Mesendoderm (in vitro differentiated cells): ENCODE data around the gene CYSRT1.

Source experiments
- DNase-seq: peaks from one replicate; pipeline ENCODE4 v3.0.0; 2013
- H2AK5ac ChIP-seq: 2 replicates; pipeline ENCODE4 v1.6.1; 2013; ENCODE audit warnings: low read length, inconsistent platforms
- H2BK120ac ChIP-seq: 2 replicates; pipeline ENCODE4 v1.6.1; 2013; ENCODE audit warnings: low read depth, mild to moderate bottlenecking, low read length, moderate library complexity, mixed read lengths
- H2BK15ac ChIP-seq: replicated peaks from 2 replicates; pipeline ENCODE4 v1.6.1; 2013; ENCODE audit warnings: low read depth, mild to moderate bottlenecking, moderate library complexity
- H2BK5ac ChIP-seq: 2 replicates; pipeline ENCODE4 v1.6.1; 2013; ENCODE audit warnings: low read length, inconsistent platforms
- H3K18ac ChIP-seq: 2 replicates; pipeline ENCODE4 v1.6.1; 2013; ENCODE audit warnings: mild to moderate bottlenecking, low read length, mixed read lengths
- H3K23ac ChIP-seq: one replicate; pipeline ENCODE4 v1.6.1; 2013; ENCODE audit warnings: low read length
- H3K27ac ChIP-seq: 2 replicates; pipeline ENCODE4 v1.5.1; 2013; ENCODE audit warnings: low read depth, mild to moderate bottlenecking, inconsistent platforms, low read length, moderate library complexity
- H3K27me3 ChIP-seq: 2 replicates; pipeline ENCODE4 v1.6.1; 2013; ENCODE audit warnings: low read length, control low read depth, mild to moderate bottlenecking, inconsistent platforms; ENCODE audit not compliant: insufficient read depth, poor library complexity
- H3K36me3 ChIP-seq: 2 replicates; pipeline ENCODE4 v1.6.1; 2013; ENCODE audit warnings: low read length, inconsistent platforms; ENCODE audit not compliant: control insufficient read depth, insufficient read depth
- H3K4ac ChIP-seq: one replicate; pipeline ENCODE4 v1.6.1; 2013; ENCODE audit warnings: low read depth, mild to moderate bottlenecking, low read length, moderate library complexity
- H3K4me1 ChIP-seq: 2 replicates; pipeline ENCODE4 v1.6.1; 2013; ENCODE audit warnings: low read depth, low read length, inconsistent platforms; ENCODE audit not compliant: control insufficient read depth
- H3K4me2 ChIP-seq: 2 replicates; pipeline ENCODE4 v1.6.1; 2013; ENCODE audit warnings: low read length
- H3K4me3 ChIP-seq: 2 replicates; pipeline ENCODE4 v1.5.1; 2013; ENCODE audit warnings: mild to moderate bottlenecking, low read length
- H3K56ac ChIP-seq: one replicate; pipeline ENCODE4 v1.6.1; 2013; ENCODE audit warnings: low read length
- H3K79me1 ChIP-seq: 2 replicates; pipeline ENCODE4 v1.6.1; 2013; ENCODE audit warnings: low read length, inconsistent platforms
- H3K79me2 ChIP-seq: 2 replicates; pipeline ENCODE4 v1.6.1; 2013; ENCODE audit warnings: mild to moderate bottlenecking, low read length; ENCODE audit not compliant: control insufficient read depth, insufficient read depth
- H3K9ac ChIP-seq: 2 replicates; pipeline ENCODE4 v1.6.1; 2013; ENCODE audit warnings: low read length, inconsistent platforms
- H4K5ac ChIP-seq: one replicate; pipeline ENCODE4 v1.6.1; 2013; ENCODE audit warnings: low read length
- H4K8ac ChIP-seq: one replicate; pipeline ENCODE4 v1.6.1; 2013; ENCODE audit warnings: low read depth, mild to moderate bottlenecking, control low read depth, low read length, moderate library complexity
- WGBS: extraction: QIAGEN DNeasy Blood & Tissue Kit; methylation state at CpG from one replicate; pipeline ENCODE4 v1.1.7; 2013; ENCODE audit warnings: low lambda C conversion rate, missing lambda C conversion rate; ENCODE audit not compliant: insufficient coverage; ENCODE audit errors: extremely low coverage; 5-methylcytosine and 5-hydroxymethylcytosine counted together

CYSRT1 gene

DNA sequence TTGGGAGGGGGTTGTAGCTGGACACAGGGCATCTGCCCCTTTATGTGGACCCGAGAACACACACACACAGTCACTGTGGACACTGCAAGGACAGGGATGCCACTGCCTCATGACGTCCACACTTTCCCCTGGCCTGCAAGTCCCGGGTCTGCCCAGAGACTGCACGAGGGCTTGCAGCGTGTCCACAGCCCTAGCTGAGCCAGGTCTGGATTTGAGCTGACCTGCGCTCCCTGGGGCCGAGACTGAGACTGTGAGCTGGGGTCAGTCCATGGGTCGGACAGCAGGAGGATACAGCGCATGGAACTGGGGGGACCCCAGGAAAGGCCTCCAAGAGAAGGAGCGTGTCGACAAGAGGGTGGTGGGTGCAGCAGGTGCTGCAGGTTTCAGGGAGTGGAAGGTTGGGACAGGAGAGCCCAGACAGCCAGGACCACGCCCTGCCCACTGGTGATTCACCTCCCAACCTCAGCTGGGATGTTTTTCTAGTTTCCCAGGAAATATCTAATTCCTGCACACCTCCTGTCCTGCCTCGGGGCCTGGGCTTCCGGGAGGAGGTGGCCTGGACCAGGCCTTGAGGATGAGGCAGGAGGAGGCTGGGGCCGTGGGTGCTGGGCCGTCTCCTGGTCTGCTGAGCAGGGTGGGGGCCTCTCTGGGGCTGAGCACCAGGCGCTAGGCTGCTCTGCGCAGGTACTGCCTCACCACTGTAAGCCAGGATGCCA is 1.5 kb downstream of the CYSRT1 start:
- Histone ChIP-seq H3K4me1 (no peaks in the 10 kb centered on the region), H3K56ac (no peak overlapping the region), H3K36me3 (no peaks in the 10 kb centered on the region), H2BK15ac (no peak overlapping the region), H2BK120ac (no peak overlapping the region), H3K4ac (no peak overlapping the region), H3K79me1 (no peaks in the 10 kb centered on the region), H4K5ac (no peak overlapping the region), H2AK5ac (no peak overlapping the region), H3K79me2 (no peaks in the 10 kb centered on the region), H3K4me2 (no peak overlapping the region), H4K8ac (no peak overlapping the region), H3K4me3 (no peak overlapping the region), H3K18ac (no peak overlapping the region), H3K27ac (no peak overlapping the region), H2BK5ac (no peak overlapping the region), H3K23ac (no peak overlapping the region), H3K27me3 (peaks cover 2% of the 10 kb centered on the region), H3K9ac (no peak overlapping the region)
- no peak for DNase-seq
- WGBS, result no CpG with 5 or more reads among the region's 18 CpGs

DNA sequence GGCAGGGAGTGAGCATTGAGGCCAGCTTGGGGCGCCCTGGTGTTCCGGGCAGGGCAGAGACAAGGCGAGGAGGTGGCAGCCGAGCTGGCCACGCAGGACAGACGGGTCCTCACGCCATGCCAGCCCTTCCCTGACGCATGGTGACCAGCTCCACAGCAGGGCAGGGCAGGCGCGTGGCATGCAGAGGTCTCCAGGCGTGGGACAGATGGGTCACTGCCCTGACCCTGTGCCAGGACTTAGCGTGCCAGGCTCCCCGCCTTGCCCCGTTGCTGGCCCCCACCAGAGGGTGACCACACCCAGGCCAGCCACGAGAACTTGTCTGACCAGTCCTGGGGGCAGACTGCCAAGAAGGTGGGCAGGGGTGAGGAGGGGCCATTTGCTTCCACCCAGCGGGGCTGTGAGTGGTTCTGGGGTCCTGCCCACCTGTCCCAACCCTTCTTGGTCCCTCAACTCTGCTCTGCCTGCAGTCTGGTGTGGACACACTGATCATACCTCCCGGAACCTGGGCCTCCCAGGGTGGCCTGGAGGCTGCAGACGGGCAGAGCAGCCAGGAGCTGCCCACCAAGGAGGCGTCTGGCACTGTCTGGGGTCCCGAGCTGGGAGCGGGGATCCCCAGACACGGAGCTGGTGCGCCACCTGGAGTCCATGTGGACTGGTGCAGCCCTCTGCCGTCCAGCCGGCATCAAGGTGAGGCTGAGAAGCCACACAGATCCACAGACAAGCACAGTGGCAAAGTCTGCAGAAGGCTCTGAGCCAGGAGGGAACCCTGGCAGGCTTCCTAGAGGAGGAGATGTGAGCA is 2.3 kb downstream of the CYSRT1 start, which contains the start of gene RNF224:
RNF224 (plus strand) TSS at position 449 of the 799 bp plus-strand sequence. CDS start 834 bp downstream, outside the sequence.
- Histone ChIP-seq H3K18ac (no peak within 1 kb of the TSS), H3K36me3 (no peaks in the 10 kb centered on the region), H3K9ac (no peak within 1 kb of the TSS), H2BK120ac (no peak within 1 kb of the TSS), H3K27me3 (peaks cover under 1% of the 10 kb centered on the region), H3K4me3 (no peak within 1 kb of the TSS), H2BK5ac (no peak within 1 kb of the TSS), H3K4ac (no peak within 1 kb of the TSS), H3K27ac (no peak within 1 kb of the TSS), H3K23ac (no peak within 1 kb of the TSS), H2BK15ac (no peak within 1 kb of the TSS), H2AK5ac (no peak within 1 kb of the TSS), H4K8ac (no peak within 1 kb of the TSS), H4K5ac (no peak within 1 kb of the TSS), H3K79me1 (no peaks in the 10 kb centered on the region), H3K4me1 (no peaks in the 10 kb centered on the region), H3K79me2 (no peaks in the 10 kb centered on the region), H3K4me2 (no peak within 1 kb of the TSS), H3K56ac (peak within 1 kb of the TSS; percentile 37)
- peak; percentile 85 for DNase-seq
- WGBS, result no CpG with 5 or more reads among the region's 25 CpGs

DNA sequence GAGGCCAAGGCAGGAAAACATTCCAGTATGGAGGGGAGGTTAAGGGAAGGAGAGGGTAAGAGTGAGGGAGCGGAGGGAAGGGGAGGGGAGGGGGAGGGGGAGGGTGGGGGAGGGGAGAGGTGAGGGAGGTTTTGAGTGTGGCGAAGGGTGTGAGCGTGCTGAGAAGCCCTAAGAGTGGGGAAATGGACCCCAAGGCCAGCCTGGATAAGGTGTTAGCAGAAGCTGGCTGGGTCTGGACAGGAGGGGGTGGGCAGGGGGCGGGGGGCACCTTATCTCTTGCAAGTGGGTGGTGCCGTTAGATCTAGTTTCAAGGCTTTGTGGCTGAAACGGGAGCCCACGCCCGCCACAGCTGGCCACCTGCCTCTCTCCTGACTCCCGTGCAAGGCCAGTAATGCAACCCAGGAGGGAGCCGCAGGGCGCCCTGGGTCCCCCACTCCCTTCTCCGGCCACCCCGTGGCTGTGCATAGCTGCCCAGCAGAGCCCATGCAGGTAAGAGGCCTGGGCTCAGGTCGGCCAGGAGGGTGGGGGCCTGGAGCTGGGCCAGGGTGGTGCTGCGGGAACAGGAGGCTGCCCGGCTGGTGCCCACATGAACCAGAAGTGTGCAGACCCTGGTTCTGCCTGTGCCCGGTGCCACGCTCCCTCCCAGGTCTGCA is 3.0 kb downstream of the CYSRT1 start:
- no peak overlapping the region for H3K18ac ChIP-seq
- H3K79me1 ChIP-seq, result no peaks in the 10 kb centered on the region
- H3K27me3 ChIP-seq, result no peaks in the 10 kb centered on the region
- no peak overlapping the region for H4K5ac ChIP-seq
- H2BK120ac ChIP-seq, result no peak overlapping the region
- H2AK5ac ChIP-seq, result no peak overlapping the region
- no peaks in the 10 kb centered on the region for H3K36me3 ChIP-seq
- DNase-seq, result no peak
- H3K27ac ChIP-seq, result no peak overlapping the region
- no peak overlapping the region for H2BK5ac ChIP-seq
- H3K79me2 ChIP-seq, result no peaks in the 10 kb centered on the region
- no peak overlapping the region for H3K23ac ChIP-seq
- H4K8ac ChIP-seq, result no peak overlapping the region
- no peak overlapping the region for H3K4me3 ChIP-seq
- no CpG with 5 or more reads among the region's 18 CpGs for WGBS
- H3K4me1 ChIP-seq, result no peaks in the 10 kb centered on the region
- H3K9ac ChIP-seq, result no peak overlapping the region
- H2BK15ac ChIP-seq, result no peak overlapping the region
- no peak overlapping the region for H3K4me2 ChIP-seq
- H3K56ac ChIP-seq, result no peak overlapping the region
- H3K4ac ChIP-seq, result no peak overlapping the region

- no peaks in the 10 kb centered on the region for H3K36me3 ChIP-seq
- no peak overlapping the region for H3K56ac ChIP-seq
- H2BK120ac ChIP-seq, result no peak overlapping the region
- H3K4me2 ChIP-seq, result no peak overlapping the region
- no peaks in the 10 kb centered on the region for H3K79me2 ChIP-seq
- no CpG with 5 or more reads among the region's 29 CpGs for WGBS
- H3K4me3 ChIP-seq, result no peak overlapping the region
- no peak overlapping the region for H3K23ac ChIP-seq
- no peak overlapping the region for H3K27ac ChIP-seq
- no peak overlapping the region for H3K9ac ChIP-seq
- no peaks in the 10 kb centered on the region for H3K27me3 ChIP-seq
- H3K18ac ChIP-seq, result no peak overlapping the region
- H2BK15ac ChIP-seq, result no peak overlapping the region
- no peaks in the 10 kb centered on the region for H3K4me1 ChIP-seq
- no peak for DNase-seq
- H3K4ac ChIP-seq, result no peak overlapping the region
- no peak overlapping the region for H4K5ac ChIP-seq
- no peak overlapping the region for H4K8ac ChIP-seq
- H2AK5ac ChIP-seq, result no peak overlapping the region
- H3K79me1 ChIP-seq, result no peaks in the 10 kb centered on the region
- no peak overlapping the region for H2BK5ac ChIP-seq
These were observed 3.6 kb downstream of the CYSRT1 start for GRCh38 chr9:137228506-137228967.

DNA sequence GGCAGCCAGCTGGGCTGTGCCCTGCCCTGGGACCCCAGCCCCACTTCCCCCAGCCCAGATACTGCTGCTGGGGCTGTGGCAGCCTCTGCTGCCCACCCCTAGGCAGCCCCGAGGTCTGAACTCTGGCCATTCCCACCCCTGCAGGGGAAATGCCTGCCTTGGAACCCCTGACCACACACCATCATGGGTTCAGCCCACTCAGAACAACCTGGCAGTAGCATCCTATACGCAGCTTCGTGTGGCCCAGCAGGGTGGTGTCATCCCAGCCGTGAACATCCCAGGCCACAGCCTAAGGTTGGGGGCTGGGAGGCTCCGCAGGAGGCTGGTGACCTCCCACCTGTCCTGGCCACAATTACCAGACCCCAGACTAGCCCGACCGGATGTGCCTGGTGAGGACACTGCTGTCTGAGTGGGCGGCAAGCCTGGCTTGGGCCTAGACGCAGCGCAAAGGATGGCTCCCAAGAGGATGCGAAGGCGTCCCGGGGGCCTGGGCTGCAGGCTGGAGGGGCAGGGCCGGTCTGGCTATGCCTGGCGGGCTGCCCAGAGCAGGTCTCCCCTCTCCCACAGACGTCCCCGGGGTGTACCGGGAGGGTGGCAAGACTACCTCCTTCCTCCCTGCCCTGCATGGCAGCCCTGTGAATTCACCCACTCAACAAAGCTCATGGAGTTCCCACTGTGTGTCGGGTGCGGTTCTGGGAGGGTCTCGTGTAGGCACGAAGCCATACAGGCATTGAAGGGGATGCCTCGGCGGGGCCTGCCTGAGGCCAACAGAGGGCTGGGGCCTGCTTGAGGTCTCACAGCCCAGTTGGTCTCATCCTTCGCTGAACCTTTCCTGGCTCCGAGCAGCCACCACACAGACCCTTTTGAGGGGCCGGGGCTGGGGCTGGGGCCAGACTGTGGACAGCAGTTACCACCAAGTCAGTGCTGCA is 4.3 kb downstream of the CYSRT1 start:
- no peak overlapping the region for H3K4me2 ChIP-seq

More for the DNA sequence above, 4.3 kb downstream of the CYSRT1 start:
- Histone ChIP-seq H3K79me1 (no peaks in the 10 kb centered on the region), H4K5ac (no peak overlapping the region), H3K23ac (no peak overlapping the region), H2BK5ac (no peak overlapping the region), H3K56ac (no peak overlapping the region), H3K27me3 (no peaks in the 10 kb centered on the region), H3K27ac (no peak overlapping the region), H3K79me2 (no peaks in the 10 kb centered on the region), H3K36me3 (no peaks in the 10 kb centered on the region), H2AK5ac (no peak overlapping the region), H2BK120ac (no peak overlapping the region), H3K4me3 (no peak overlapping the region), H3K9ac (no peak overlapping the region), H3K4ac (no peak overlapping the region), H3K4me1 (no peaks in the 10 kb centered on the region), H4K8ac (no peak overlapping the region), H2BK15ac (no peak overlapping the region), H3K18ac (no peak overlapping the region)
- WGBS, result no CpG with 5 or more reads among the region's 27 CpGs
- DNase-seq, result no peak
